PC-3 (cell line): ENCODE measurements around the gene HIVEP3. TPM values are rescaled to one million over a fixed set of nuclear protein-coding genes. Genes with fewer than 3 reads are reported as not detected.
A peak's percentile ranks its signal among the peaks of the same experiment; 100 is the strongest.

ENCODE experiments used
- ATAC-seq: fragments of 200-7000 bp; cut with Tn5 transposase; 2 replicates; pipeline ENCODE4 v1.9.1; 2020; ENCODE audit warnings: mild to moderate bottlenecking, moderate library complexity
- BruUV-seq: library from RNA; stranded (reverse); fragments of 400-500 nt; replicated peaks from 2 replicates; lab custom pipeline; 2021; lab: Mats Ljungman, UMichigan
- CTCF ChIA-PET: fragments of 300-600 bp; sonication (Branson Sonifier 250); formaldehyde crosslinking; loops from one replicate; lab custom pipeline; 2022; ENCODE audit warnings: antibody characterized with exemption; lab: Charles Lee
- POLR2A ChIA-PET: fragments of 300-600 bp; sonication (Branson Sonifier 250); formaldehyde crosslinking; loops from one replicate; lab custom pipeline; 2022; ENCODE audit warnings: antibody characterized with exemption; ENCODE audit not compliant: unreplicated experiment; lab: Charles Lee
- DNase-seq: peaks from one replicate; pipeline ENCODE4 v3.0.0-alpha.2; 2015
- H2AFZ ChIP-seq: fragments of 300-600 bp; sonication (generic); 2 replicates; pipeline ENCODE4 v1.6.0; 2016; ENCODE audit warnings: antibody characterized with exemption, low read length
- H3F3A ChIP-seq: fragments of 300-600 bp; sonication (generic); one replicate; pipeline ENCODE4 v1.6.0; 2017; ENCODE audit warnings: antibody characterized with exemption, low read length, control low read depth, mild to moderate bottlenecking; ENCODE audit not compliant: unreplicated experiment
- H3K27ac ChIP-seq: fragments of 300-600 bp; sonication (generic); 2 replicates; pipeline ENCODE4 v1.5.1; 2016; ENCODE audit warnings: mild to moderate bottlenecking, low read length
- H3K27me3 ChIP-seq: fragments of 300-600 bp; sonication (generic); 2 replicates; pipeline ENCODE4 v1.6.1; 2016; ENCODE audit warnings: low read length, mixed read lengths
- H3K36me3 ChIP-seq: fragments of 300-600 bp; sonication (generic); 2 replicates; pipeline ENCODE4 v1.6.1; 2016; ENCODE audit warnings: low read depth, mixed run types, low read length, mixed read lengths
- H3K4me1 ChIP-seq: fragments of 300-600 bp; sonication (generic); 2 replicates; pipeline ENCODE4 v1.5.1; 2016; ENCODE audit warnings: low read length; ENCODE audit not compliant: insufficient read depth
- H3K4me2 ChIP-seq: fragments of 300-600 bp; sonication (generic); 2 replicates; pipeline ENCODE4 v1.6.0; 2016; ENCODE audit warnings: low read length
- H3K4me3 ChIP-seq: fragments of 300-600 bp; sonication (generic); 2 replicates; pipeline ENCODE4 v1.5.1; 2016; ENCODE audit warnings: mild to moderate bottlenecking, low read length, mixed read lengths
- H3K79me2 ChIP-seq: fragments of 300-600 bp; sonication (generic); 2 replicates; pipeline ENCODE4 v1.6.1; 2017; ENCODE audit warnings: low read length, mixed read lengths
- H3K9ac ChIP-seq: fragments of 300-600 bp; sonication (generic); 2 replicates; pipeline ENCODE4 v1.6.0; 2016; ENCODE audit warnings: mild to moderate bottlenecking, low read length
- H3K9me2 ChIP-seq: fragments of 300-600 bp; sonication (generic); replicated peaks from 2 replicates; pipeline ENCODE4 v1.6.1; 2016; ENCODE audit warnings: mixed run types, low read length, mixed read lengths
- H3K9me3 ChIP-seq: fragments of 300-600 bp; sonication (generic); 2 replicates; pipeline ENCODE4 v1.6.1; 2016; ENCODE audit warnings: low read length, mixed read lengths
- H4K20me1 ChIP-seq: fragments of 300-600 bp; sonication (generic); 2 replicates; pipeline ENCODE4 v1.6.1; 2016; ENCODE audit warnings: low read length, mixed read lengths
- CTCF ChIP-seq: fragments of 300-600 bp; sonication (generic); conservative IDR thresholded peaks from 2 replicates; pipeline ENCODE4 v1.5.1; 2017; ENCODE audit warnings: antibody characterized with exemption, low read depth, mild to moderate bottlenecking, low read length
- EZH2 ChIP-seq: fragments of 300-600 bp; sonication (generic); IDR thresholded peaks from one replicate; pipeline ENCODE4 v1.6.1; 2017; ENCODE audit warnings: antibody characterized with exemption, mild to moderate bottlenecking, low read length; ENCODE audit not compliant: unreplicated experiment
- EZH2phosphoT487 ChIP-seq: fragments of 300-600 bp; sonication (generic); IDR thresholded peaks from 2 replicates; pipeline ENCODE4 v1.6.1; 2018; ENCODE audit warnings: mild to moderate bottlenecking, antibody characterized with exemption, low read length, borderline replicate concordance
- intact Hi-C: fragments of 100-400 bp; cut with micrococcal nuclease; formaldehyde crosslinking; loops from 2 replicates; pipeline ENCODE4 v1.9.0; 2023
- total RNA-seq: library from RNA; depleted of rRNA; stranded (reverse); fragments of >200 nt; gene quantifications from 2 replicates; pipeline ENCODE4 v1.2.3, GENCODE V29; 2014

The HIVEP3 gene
- total RNA-seq, 1 experiment from 2014 or later, result 9.8 TPM

DNA sequence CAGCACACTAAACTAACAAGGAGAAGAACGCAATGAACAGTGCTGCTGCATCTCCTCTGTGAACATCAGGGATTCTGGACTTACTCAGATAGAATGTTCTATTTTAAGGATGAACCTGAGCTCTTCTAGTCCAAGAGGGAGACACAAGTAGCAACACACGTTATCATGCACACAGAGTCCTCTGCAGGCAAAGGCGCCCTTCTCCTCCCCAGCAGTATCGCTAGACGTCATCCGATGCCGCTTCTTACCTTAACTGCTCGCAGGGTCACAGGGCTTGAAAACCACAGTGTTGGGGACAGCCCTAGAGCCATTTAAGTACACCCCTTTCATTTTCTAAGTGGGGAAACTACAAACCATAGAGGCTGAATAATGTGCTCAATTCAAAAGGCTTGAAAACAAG, 74.5 kb downstream of the HIVEP3 start:
- no peak overlapping the region for H2AFZ ChIP-seq
- H3K4me2 ChIP-seq, result peak overlapping the region; percentile 48
- H3K9me3 ChIP-seq, result no peaks in the 10 kb centered on the region
- POLR2A ChIA-PET, result no interaction called here
- CTCF ChIA-PET, result no interaction called here
- peaks cover 73% of the 10 kb centered on the region for H3K4me1 ChIP-seq
- H3K9me2 ChIP-seq, result no peaks in the 10 kb centered on the region
- TF ChIP-seq EZH2phosphoT487, result no peak
- no peak for TF ChIP-seq CTCF
- no peak for TF ChIP-seq EZH2
- peaks cover 10% of the 10 kb centered on the region for H3K79me2 ChIP-seq
- intact Hi-C loops, result loop anchor here (5.0 to 10.0 kb wide), 4 partner anchors 58 to 491 kb away; partner anchors contain the start of gene FOXJ3
- no TSS peak for BruUV-seq
- H3F3A ChIP-seq, result no peaks in the 10 kb centered on the region
- no peak for ATAC-seq
- no peaks in the 10 kb centered on the region for H4K20me1 ChIP-seq
- H3K27me3 ChIP-seq, result no peaks in the 10 kb centered on the region
- DNase-seq, result no peak
- H3K9ac ChIP-seq, result peak overlapping the region; percentile 29
- no peaks in the 10 kb centered on the region for H3K36me3 ChIP-seq
- peak overlapping the region; percentile 67 for H3K27ac ChIP-seq
- H3K4me3 ChIP-seq, result no peak overlapping the region

DNA sequence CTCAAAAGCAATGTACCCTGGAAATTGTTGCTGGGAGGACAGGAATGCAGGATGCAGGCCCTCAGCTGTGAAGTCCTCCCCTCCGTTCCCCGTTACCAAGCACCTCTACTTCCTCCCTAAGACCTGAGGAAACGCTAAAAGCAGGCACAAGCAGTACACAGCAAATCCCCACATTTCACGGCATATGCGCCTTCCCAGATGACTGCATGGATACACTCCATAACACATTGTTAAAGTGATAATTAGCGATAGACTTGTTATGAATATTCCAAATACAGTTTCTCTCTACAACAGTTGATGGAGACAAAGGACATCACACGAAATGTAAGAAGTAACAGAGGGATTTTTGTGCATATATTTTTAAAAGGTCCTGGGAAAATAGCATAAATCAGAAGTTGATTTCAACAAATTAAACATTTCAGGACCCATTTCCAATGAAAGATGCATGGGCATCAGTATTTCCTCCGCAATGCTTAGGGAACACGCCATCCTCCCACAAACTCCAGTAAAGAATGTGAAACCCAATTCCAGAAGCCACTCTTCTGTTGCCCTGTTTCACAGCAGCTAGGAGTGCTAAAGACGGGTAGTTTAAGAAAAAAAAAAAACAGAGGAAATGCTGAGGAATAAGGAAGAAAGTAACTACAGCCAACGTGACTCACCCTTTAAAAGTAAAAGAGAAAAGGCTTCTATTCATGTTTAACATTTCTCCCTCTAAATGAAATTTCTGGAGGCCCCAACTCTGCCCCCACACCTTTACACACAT, 75.5 kb downstream of the HIVEP3 start:
- intact Hi-C loops, result loop anchor here (1.0 to 10.0 kb wide), 6 partner anchors 20 to 492 kb away; partner anchors contain the start of gene FOXJ3
- Histone ChIP-seq H3F3A (no peaks in the 10 kb centered on the region), H3K4me2 (peak overlapping the region; percentile 48), H3K27ac (peak overlapping the region; percentile 67), H3K9me2 (no peaks in the 10 kb centered on the region), H3K79me2 (peaks cover 16% of the 10 kb centered on the region), H3K4me3 (no peak overlapping the region), H2AFZ (no peak overlapping the region), H3K27me3 (no peaks in the 10 kb centered on the region), H4K20me1 (no peaks in the 10 kb centered on the region), H3K4me1 (peaks cover 71% of the 10 kb centered on the region), H3K36me3 (no peaks in the 10 kb centered on the region), H3K9ac (peak overlapping the region; percentile 29), H3K9me3 (no peaks in the 10 kb centered on the region)
- ATAC-seq (peak; percentile 19), DNase-seq (peak; percentile 68)
- POLR2A ChIA-PET, result interaction anchor here (0.5 to 0.6 kb wide), 3 partner anchors 21 to 839 kb away, joined by 5 to 7 read pairs (median 6); partner anchors contain the start of gene YBX1
- CTCF ChIA-PET, result no interaction called here
- no TSS peak for BruUV-seq
- no peak for TF ChIP-seq EZH2phosphoT487
- 0 out of 2 replicates have a peak, but pooled peaks have one; percentile 21 for TF ChIP-seq CTCF

DNA sequence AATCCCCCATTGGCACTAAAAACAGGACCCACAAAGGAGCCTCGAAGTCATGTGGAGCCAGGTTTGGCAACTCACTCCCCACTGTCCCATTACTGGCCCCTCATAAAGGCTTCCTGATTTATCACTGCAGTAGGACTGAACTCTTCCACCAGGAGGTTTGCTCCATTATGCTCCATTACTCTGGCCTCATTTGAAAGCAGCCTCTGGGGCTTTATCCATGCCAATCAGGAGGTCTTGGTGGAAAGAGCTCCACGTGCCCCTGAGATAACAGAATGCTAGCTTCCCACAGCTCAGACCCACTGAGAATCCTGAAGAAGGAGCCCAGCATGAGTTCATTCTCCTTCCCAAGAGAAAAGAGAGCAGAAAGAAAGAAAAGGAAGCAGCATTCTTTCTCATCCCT, 76.4 kb downstream of the HIVEP3 start:
- no peaks in the 10 kb centered on the region for H3K9me3 ChIP-seq
- H2AFZ ChIP-seq, result no peak overlapping the region
- no peak for DNase-seq
- H3K4me3 ChIP-seq, result no peak overlapping the region
- no peaks in the 10 kb centered on the region for H3K36me3 ChIP-seq
- H3K9me2 ChIP-seq, result no peaks in the 10 kb centered on the region
- ChIA-PET POLR2A (no interaction called here), CTCF (no interaction called here)
- 0 out of 2 replicates have a peak overlapping the region, but pooled peaks have one; percentile 20 for H3K9ac ChIP-seq
- H3K4me1 ChIP-seq, result peaks cover 62% of the 10 kb centered on the region
- BruUV-seq, result no TSS peak
- peak overlapping the region; percentile 67 for H3K27ac ChIP-seq
- TF ChIP-seq CTCF, result no peak
- TF ChIP-seq EZH2, result no peak
- no peak for TF ChIP-seq EZH2phosphoT487
- no peak overlapping the region for H3K4me2 ChIP-seq
- H3F3A ChIP-seq, result no peaks in the 10 kb centered on the region
- H3K79me2 ChIP-seq, result peaks cover 16% of the 10 kb centered on the region
- intact Hi-C loops, result loop anchor here (2.0 to 10.0 kb wide), 5 partner anchors 60 to 492 kb away; partner anchors contain the start of gene FOXJ3
- H3K27me3 ChIP-seq, result no peaks in the 10 kb centered on the region
- H4K20me1 ChIP-seq, result no peaks in the 10 kb centered on the region
- ATAC-seq, result no peak
